IMR-90 (cell line): ENCODE data around the gene ME3. TPM values are rescaled to one million over a fixed set of nuclear protein-coding genes. Genes with fewer than 3 reads are reported as not detected.
"Not testable (repeated sequence)": the region's sequence is repeated elsewhere in the genome, so short reads cannot be mapped to it uniquely, and the experiment has no call there.

ENCODE experiments used
- ATAC-seq: fragments of 200-7000 bp; cut with Tn5 transposase; 2 replicates; pipeline ENCODE4 v1.9.1; 2020; ENCODE audit warnings: low read depth, mild to moderate bottlenecking, moderate library complexity
- BruUV-seq: library from RNA; stranded (reverse); fragments of 400-500 nt; replicated peaks from 2 replicates; lab custom pipeline; 2021; lab: Mats Ljungman, UMichigan
- CTCF ChIA-PET: fragments of 300-600 bp; formaldehyde crosslinking; extraction: SDS; loops from one replicate; lab custom pipeline; 2021; ENCODE audit warnings: antibody characterized with exemption; lab: Yijun Ruan, JAX
- POLR2A ChIA-PET: fragments of 300-600 bp; sonication (Branson Sonifier 250); formaldehyde crosslinking; loops from one replicate; lab custom pipeline; 2022; ENCODE audit warnings: antibody characterized with exemption; ENCODE audit not compliant: unreplicated experiment; lab: Charles Lee
- DNase-seq: peaks from one replicate; pipeline ENCODE4 v3.0.0; 2013
- H2AFZ ChIP-seq: replicated peaks from 2 replicates; pipeline ENCODE3; 2013; ENCODE audit warnings: low read length, mild to moderate bottlenecking; ENCODE audit not compliant: poor library complexity
- H2AK5ac ChIP-seq: 2 replicates; pipeline ENCODE4 v1.6.1; 2013; ENCODE audit warnings: low read depth, low read length, inconsistent platforms
- H2AK9ac ChIP-seq: replicated peaks from 2 replicates; pipeline ENCODE3; 2013; ENCODE audit warnings: mild to moderate bottlenecking, low read depth, low read length, moderate library complexity; ENCODE audit not compliant: poor library complexity
- H2BK120ac ChIP-seq: 2 replicates; pipeline ENCODE4 v1.6.1; 2013; ENCODE audit warnings: low read depth, low read length, inconsistent platforms
- H2BK15ac ChIP-seq: 3 replicates; pipeline ENCODE4 v1.6.1; 2013; ENCODE audit warnings: low read depth, low read length, inconsistent platforms
- H2BK20ac ChIP-seq: 2 replicates; pipeline ENCODE4 v1.6.1; 2013; ENCODE audit warnings: low read depth, mild to moderate bottlenecking, inconsistent platforms, low read length, moderate library complexity
- H2BK5ac ChIP-seq: 2 replicates; pipeline ENCODE4 v1.6.1; 2013; ENCODE audit warnings: mild to moderate bottlenecking, low read depth, low read length, inconsistent platforms; ENCODE audit not compliant: poor library complexity, severe bottlenecking
- H3K14ac ChIP-seq: replicated peaks from 2 replicates; pipeline ENCODE4 v1.6.1; 2013; ENCODE audit warnings: low read depth, low read length, inconsistent platforms
- H3K18ac ChIP-seq: 2 replicates; pipeline ENCODE4 v1.6.1; 2013; ENCODE audit warnings: low read depth, low read length, control low read depth
- H3K23ac ChIP-seq: 2 replicates; pipeline ENCODE4 v1.6.1; 2013; ENCODE audit warnings: low read depth, low read length, inconsistent platforms
- H3K27ac ChIP-seq: 2 replicates; pipeline ENCODE4 v1.5.1; 2013; ENCODE audit warnings: mild to moderate bottlenecking, control low read depth, low read length; ENCODE audit not compliant: insufficient read depth
- H3K27me3 ChIP-seq: 2 replicates; pipeline ENCODE4 v1.6.1; 2013; ENCODE audit warnings: low read length; ENCODE audit not compliant: control insufficient read depth, insufficient read depth
- H3K36me3 ChIP-seq: 2 replicates; pipeline ENCODE4 v1.6.1; 2013; ENCODE audit warnings: low read length, mixed read lengths; ENCODE audit not compliant: control insufficient read depth, insufficient read depth
- H3K4ac ChIP-seq: 2 replicates; pipeline ENCODE4 v1.6.1; 2013; ENCODE audit warnings: low read depth, low read length, inconsistent platforms
- H3K4me1 ChIP-seq: 2 replicates; pipeline ENCODE4 v1.6.1; 2013; ENCODE audit warnings: low read length, mixed read lengths; ENCODE audit not compliant: control insufficient read depth, insufficient read depth
- H3K4me2 ChIP-seq: 2 replicates; pipeline ENCODE4 v1.6.1; 2013; ENCODE audit warnings: low read depth, mild to moderate bottlenecking, control low read depth, low read length, moderate library complexity
- H3K4me3 ChIP-seq: 2 replicates; pipeline ENCODE4 v1.5.1; 2013; ENCODE audit warnings: low read depth, mild to moderate bottlenecking, control low read depth, low read length, moderate library complexity; ENCODE audit not compliant: insufficient read depth
- H3K56ac ChIP-seq: 2 replicates; pipeline ENCODE4 v1.6.1; 2013; ENCODE audit warnings: low read length, inconsistent platforms; ENCODE audit not compliant: insufficient read depth; ENCODE audit errors: extremely low read depth
- H3K79me1 ChIP-seq, 2 experiments: 2 replicates each; pipeline ENCODE4 v1.6.1; 2013; ENCODE audit warnings: low read length in 2 of 2, inconsistent platforms in 1 of 2, low read depth in 1 of 2
- H3K9ac ChIP-seq: 2 replicates; pipeline ENCODE4 v1.6.1; 2013; ENCODE audit warnings: low read depth, low read length, control low read depth
- H3K9me1 ChIP-seq: 2 replicates; pipeline ENCODE4 v1.6.1; 2013; ENCODE audit warnings: low read length, inconsistent platforms; ENCODE audit not compliant: insufficient read depth
- H3K9me3 ChIP-seq: 2 replicates; pipeline ENCODE4 v1.6.1; 2013; ENCODE audit warnings: low read length; ENCODE audit not compliant: control insufficient read depth, insufficient read depth
- H4K20me1 ChIP-seq: 2 replicates; pipeline ENCODE4 v1.6.1; 2013; ENCODE audit warnings: low read length, inconsistent platforms; ENCODE audit not compliant: insufficient read depth
- H4K5ac ChIP-seq: 2 replicates; pipeline ENCODE4 v1.6.1; 2013; ENCODE audit warnings: mild to moderate bottlenecking, low read depth, low read length, control low read depth
- H4K8ac ChIP-seq, 2 experiments: 2 replicates each; pipeline ENCODE4 v1.6.1; 2013; ENCODE audit warnings: low read depth in 2 of 2, low read length in 2 of 2, control low read depth in 1 of 2, inconsistent platforms in 1 of 2
- H4K91ac ChIP-seq: 2 replicates; pipeline ENCODE4 v1.6.1; 2013; ENCODE audit warnings: low read depth, low read length, inconsistent platforms; ENCODE audit not compliant: insufficient read depth
- CEBPB ChIP-seq: IDR thresholded peaks from 2 replicates; pipeline ENCODE4 v1.6.1; 2012; ENCODE audit warnings: low read depth, low read length, improper control_type of control experiment
- POLR2A ChIP-seq: IDR thresholded peaks from 2 replicates; pipeline ENCODE4 v1.6.1; 2012; ENCODE audit warnings: mild to moderate bottlenecking, low read depth, low read length
- WGBS, 2 experiments: methylation state at CpG; one replicate each; pipeline versions ENCODE4 v1.1.5 to v1.1.7; 2013; ENCODE audit warnings: missing lambda C conversion rate in 2 of 2; ENCODE audit not compliant: insufficient read length in 1 of 2; ENCODE audit errors: extremely low coverage in 2 of 2; 5-methylcytosine and 5-hydroxymethylcytosine counted together
- dilution Hi-C: fragments of 300-500 bp; cut with HindIII; formaldehyde crosslinking; loops from one replicate; pipeline ENCODE4 v1.14.3; 2018; ENCODE audit warnings: low sequenced_read_pairs; ENCODE audit not compliant: unreplicated experiment
- in situ Hi-C: fragments of 300-500 bp; cut with MboI; formaldehyde crosslinking; loops from 3 replicates; pipeline ENCODE4 v1.14.3; 2019; ENCODE audit warnings: low sequenced_read_pairs, inconsistent platforms, mixed read lengths
- intact Hi-C: fragments of 100-400 bp; cut with micrococcal nuclease; formaldehyde crosslinking; loops from 2 replicates; pipeline ENCODE4 v1.10.0; 2022
- polyA plus RNA-seq, 3 experiments: library from polyadenylated mRNA; depleted of rRNA; stranded (reverse); fragments of >200 nt; gene quantifications; 2 replicates each; pipeline ENCODE4 v1.2.3, GENCODE V29; 2012; ENCODE audit warnings: low replicate concordance in 1 of 3
- total RNA-seq: library from RNA; depleted of rRNA; stranded (reverse); fragments of >200 nt; gene quantifications from 2 replicates; pipeline ENCODE4 v1.2.3, GENCODE V29; 2012

ME3 gene
- total and polyA plus RNA-seq, 2 of the 4 experiments (the other 2 are of a cell fraction), result 7.8 to 9.0 TPM

DNA sequence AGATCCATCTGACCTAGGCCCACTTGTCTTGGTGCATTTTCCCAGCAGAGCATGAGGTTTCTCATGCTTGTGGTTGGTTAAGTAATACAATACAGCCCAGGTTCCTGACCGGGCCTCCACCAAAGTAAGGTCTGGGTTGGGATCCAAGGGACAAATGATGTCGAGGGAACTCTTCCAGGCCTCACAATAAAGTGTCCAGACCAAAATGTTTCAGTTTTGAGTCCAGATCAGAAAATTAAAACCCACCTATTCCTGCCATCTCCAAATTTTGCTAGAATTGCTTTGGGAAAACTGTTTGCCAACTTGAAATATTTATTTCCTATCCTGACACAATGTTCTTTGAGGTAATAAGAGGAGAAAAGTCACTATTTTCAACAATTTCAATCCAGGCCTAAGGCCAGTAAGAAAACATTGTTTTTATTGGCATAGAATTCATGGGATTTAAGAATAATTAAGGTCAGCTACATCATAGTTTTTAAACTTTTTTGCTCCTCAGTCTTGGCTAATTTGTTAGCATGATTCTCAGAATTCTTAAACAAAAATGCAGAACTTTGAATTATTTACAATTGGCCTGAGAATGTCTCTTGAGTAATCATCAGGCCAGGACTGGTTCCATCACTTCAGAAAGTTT lies 51.4 kb downstream of the ME3 start:
- Histone ChIP-seq H3K36me3 (no peaks in the 10 kb centered on the region), H3K4ac (peak overlapping the region; percentile 5; the same call in 1 of the 2 replicates), H3K79me1 (no peaks in the 10 kb centered on the region; a peak in 1 of 4 replicates), H2AK5ac (no peak overlapping the region), H2BK120ac (no peak overlapping the region), H3K4me1 (peaks cover 11% of the 10 kb centered on the region), H3K18ac (peak overlapping the region; percentile 58; the same call in 1 of the 2 replicates), H3K9ac (no peak overlapping the region), H3K27me3 (no peaks in the 10 kb centered on the region), H3K4me3 (no peak overlapping the region), H4K5ac (peak overlapping the region; percentile 49; the same call in 1 of the 2 replicates), H3K27ac (peak overlapping the region; percentile 34), H2BK5ac (peak overlapping the region; percentile 56), H4K20me1 (no peaks in the 10 kb centered on the region), H3K14ac (no peak overlapping the region), H2AK9ac (no peak overlapping the region), H2AFZ (no peak overlapping the region), H2BK15ac (no peak overlapping the region; the same call in 2 of the 3 replicates), H4K8ac (peak overlapping the region in 1 of 2 experiments; percentile 13; a peak in 1 of 4 replicates), H3K56ac (peak overlapping the region; percentile 5; the same call in 1 of the 2 replicates), H3K9me3 (no peaks in the 10 kb centered on the region), H3K23ac (no peak overlapping the region), H4K91ac (peak overlapping the region; percentile 41; the same call in 1 of the 2 replicates), H2BK20ac (no peak overlapping the region), H3K4me2 (peak overlapping the region; percentile 25), H3K9me1 (peaks cover 5% of the 10 kb centered on the region; the same call in 1 of the 2 replicates)
- CTCF ChIA-PET, result interaction anchor here (1.0 to 1.5 kb wide), 2 partner anchors 12 to 13 kb away, joined by 5 read pairs; no protein-coding TSS in a partner anchor
- in situ Hi-C loops, result loop anchor here (25.0 kb wide), 1 partner anchor 666 kb away; no protein-coding TSS in a partner anchor
- DNase-seq, result peak; percentile 73
- no TSS peak for BruUV-seq
- POLR2A ChIA-PET, result no interaction called here
- intact Hi-C loops, result no loop called here
- dilution Hi-C loops, result no loop called here
- TF ChIP-seq POLR2A (no peak), CEBPB (peak; percentile 45; the same call in 1 of the 2 replicates)
- peak; percentile 76 for ATAC-seq
- no CpG with 5 or more reads among the region's 2 CpGs for WGBS, 2 experiments

DNA sequence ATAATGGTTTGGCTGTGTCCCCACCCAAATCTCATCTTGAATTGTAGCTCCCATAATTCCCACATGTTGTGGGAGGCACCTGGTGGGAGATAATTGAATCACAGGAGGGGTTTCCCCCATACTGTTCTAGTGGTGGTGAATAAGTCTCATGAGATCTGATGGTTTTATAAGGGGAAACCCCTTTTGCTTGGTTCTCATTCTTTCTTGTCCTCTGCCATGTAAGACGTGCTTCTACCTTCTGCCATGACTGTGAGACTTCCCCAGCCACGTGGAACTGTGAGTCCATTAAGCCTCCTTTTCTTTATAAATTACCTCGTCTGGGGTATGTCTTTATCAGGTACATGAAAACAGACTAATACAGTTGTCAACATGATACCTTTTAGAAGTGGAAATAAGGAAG lies 53.0 kb downstream of the ME3 start:
- H2BK15ac ChIP-seq, ATAC-seq, H2BK5ac ChIP-seq, H3K4me2 ChIP-seq, POLR2A ChIA-PET, H3K4me3 ChIP-seq, H3K9me3 ChIP-seq, BruUV-seq, H3K27me3 ChIP-seq, H4K8ac ChIP-seq, H4K91ac ChIP-seq, H3K18ac ChIP-seq, H3K9ac ChIP-seq, H2BK20ac ChIP-seq, H3K56ac ChIP-seq, H4K5ac ChIP-seq, H3K36me3 ChIP-seq, H3K9me1 ChIP-seq, H3K79me1 ChIP-seq, H3K4ac ChIP-seq, H2BK120ac ChIP-seq, H2AK9ac ChIP-seq, H2AFZ ChIP-seq, H4K20me1 ChIP-seq, H3K23ac ChIP-seq, H3K14ac ChIP-seq, dilution Hi-C loops, H3K4me1 ChIP-seq, H3K27ac ChIP-seq, intact Hi-C loops, DNase-seq: not testable (repeated sequence)
- CTCF ChIA-PET, result interaction anchor here (0.7 to 1.5 kb wide), 3 partner anchors 9 to 829 kb away, joined by 3 to 5 read pairs (median 3); no protein-coding TSS in a partner anchor
- H2AK5ac ChIP-seq, result peak overlapping the region; percentile 39; the same call in 1 of the 2 replicates
- in situ Hi-C loops, result loop anchor here (25.0 kb wide), 1 partner anchor 668 kb away; no protein-coding TSS in a partner anchor
- no CpG with 5 or more reads among the region's 3 CpGs for WGBS, 2 experiments
